GM18868 (cell line): ENCODE data around the gene CDC42BPG.
A peak's percentile ranks its signal among the peaks of the same experiment; 100 is the strongest.

Source experiments
- ATAC-seq: cut with Tn5 transposase; IDR thresholded peaks from one replicate; pipeline ENCODE4 v1.9.1; 2021; ENCODE audit warnings: mild to moderate bottlenecking, moderate library complexity; ENCODE audit not compliant: unreplicated experiment

Gene CDC42BPG

DNA sequence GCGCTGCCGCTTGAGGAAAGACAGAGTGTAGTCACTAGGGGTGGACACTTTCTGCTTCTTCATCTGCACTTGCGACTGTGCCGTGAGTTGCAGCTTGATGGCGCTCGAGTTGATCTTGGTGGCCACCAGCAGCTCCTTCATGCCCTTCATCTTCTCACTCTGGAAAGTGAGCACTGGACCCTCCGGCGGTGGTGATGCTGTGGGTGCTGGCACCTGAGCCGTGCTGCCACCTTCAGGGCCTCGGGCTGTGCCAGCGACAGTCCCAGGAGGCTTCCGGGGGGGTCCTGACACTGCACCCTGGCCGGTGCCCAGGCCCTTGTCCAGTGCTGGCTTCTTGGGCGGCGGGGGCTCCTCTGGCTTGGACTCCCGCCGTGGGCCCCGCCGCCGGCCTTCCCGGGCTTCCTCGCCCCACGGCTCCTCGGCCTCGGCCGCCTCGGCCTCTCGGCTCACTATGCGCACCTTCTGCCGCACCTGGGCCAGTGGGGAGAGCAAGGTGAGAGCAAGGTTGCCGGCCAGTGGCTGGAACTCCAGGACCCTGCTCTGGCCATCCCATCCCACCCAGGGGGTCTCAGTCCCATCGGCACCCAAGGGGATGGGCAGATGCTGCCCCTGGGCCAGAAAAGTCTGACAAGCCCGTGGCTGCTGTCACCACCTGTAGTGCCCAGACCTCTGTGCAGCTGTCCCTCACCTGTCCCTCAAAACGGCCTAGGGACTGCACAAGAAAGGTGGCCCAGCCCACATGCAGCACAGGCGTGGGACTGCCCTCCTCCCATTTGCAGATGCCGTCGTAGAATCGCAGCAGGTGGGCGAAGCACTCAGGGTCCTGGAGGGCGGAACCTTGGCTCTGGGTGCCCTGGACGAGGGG is 39.9 kb downstream of the CDC42BPG start:
- no peak for ATAC-seq

DNA sequence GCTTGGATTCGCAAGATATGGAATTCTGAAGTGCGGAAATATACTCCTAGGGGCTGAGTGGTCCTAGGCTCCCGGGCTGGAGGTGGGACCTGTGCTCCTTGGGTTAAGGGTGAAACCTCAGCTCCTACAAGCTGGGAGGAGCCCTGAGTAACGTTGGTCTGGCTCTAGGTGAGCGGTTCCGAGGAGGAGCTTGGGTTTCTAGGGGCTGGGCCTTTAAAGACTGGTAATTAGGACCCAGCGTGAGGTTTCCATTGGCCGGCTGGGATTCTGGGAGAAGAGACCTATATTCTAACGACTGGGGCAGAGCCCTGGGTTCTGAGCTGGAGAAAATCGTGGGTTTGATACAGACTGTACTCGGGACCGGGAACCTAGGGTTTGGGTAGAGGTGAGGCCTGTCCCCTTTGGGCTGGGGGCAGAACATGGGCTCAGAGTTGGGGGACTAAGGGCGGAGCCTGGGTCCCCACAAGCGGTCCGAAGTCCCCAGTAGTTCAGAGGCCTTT is 40.6 kb downstream of the CDC42BPG start:
- ATAC-seq: no peak

DNA sequence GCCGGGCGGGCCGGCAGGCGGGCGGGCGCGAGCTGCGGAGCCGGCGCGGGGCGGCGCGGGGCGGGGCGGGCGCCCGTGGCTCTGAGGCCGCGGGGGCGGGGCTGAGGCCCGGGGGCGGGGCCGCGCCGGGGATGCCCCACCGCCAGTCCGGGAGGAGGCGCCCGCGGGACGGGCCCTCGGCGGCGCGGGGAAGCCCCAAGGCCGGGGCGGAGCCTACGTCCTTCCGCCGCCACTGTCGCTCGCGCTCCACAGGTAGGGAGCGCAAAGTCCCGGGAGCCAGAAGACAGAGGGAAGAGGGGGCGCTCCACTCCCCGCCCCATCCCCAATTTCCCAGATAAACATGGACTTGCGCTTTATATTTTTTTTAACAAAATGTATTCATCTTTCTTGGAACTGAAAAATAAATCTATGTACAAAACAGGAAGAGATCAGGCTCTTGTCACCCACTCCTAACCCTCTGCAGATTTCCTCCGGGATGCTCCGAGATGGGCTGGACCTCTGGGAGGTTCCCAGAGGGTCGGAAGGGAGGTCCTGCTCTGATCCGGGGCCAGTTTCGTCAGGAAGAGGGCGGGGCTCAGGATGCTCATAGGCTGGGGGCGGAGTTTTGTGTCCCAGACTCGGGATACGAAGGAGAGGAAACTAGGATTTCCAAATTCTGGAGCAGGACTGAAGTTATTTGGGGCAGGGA is 41.2 kb downstream of the CDC42BPG start, which contains the start of gene MAP4K2:
TSS of gene MAP4K2 (minus strand) at position 57 of the 688 bp plus-strand sequence. CDS start 65 bp downstream, outside the sequence.
- peak; percentile 63 for ATAC-seq

DNA sequence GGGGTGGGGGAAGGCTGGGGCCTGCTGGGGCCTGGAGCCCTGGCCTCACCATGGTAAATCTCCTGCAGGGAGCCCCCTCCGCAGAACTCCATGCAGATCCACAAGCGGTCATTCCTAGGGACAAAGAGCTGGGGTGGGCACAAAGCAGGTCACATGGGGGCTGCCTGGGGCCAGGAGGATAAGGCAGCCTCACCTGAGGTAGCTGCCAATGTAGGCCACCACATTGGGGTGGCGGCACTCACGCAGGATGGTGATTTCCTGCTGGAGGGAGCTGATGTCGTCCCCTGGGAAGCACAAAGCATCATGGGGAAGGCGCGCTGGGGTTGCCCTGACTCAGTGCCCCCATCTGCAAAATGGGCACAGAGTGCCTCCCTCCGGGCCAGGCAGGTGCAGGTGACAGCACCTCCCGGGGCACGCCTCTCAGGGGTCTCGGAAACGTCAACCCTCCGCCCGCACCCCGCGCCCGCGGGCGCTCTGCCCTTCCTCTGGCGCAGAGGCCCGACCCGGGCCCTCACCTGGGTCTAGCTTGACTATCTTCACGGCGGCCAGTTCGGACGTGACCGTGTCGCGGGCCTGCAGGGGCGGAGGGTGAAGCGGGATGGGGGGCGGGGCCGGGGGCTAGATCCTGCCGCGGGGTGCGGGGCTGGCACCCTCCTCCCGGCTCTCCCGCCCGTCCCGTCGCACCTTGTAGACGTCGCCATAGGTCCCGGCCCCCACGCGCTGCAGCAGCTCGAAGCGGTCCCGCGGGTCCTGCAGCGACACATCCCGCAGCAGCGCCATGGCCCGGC is 41.9 kb downstream of the CDC42BPG start:
- peak; percentile 20 for ATAC-seq

DNA sequence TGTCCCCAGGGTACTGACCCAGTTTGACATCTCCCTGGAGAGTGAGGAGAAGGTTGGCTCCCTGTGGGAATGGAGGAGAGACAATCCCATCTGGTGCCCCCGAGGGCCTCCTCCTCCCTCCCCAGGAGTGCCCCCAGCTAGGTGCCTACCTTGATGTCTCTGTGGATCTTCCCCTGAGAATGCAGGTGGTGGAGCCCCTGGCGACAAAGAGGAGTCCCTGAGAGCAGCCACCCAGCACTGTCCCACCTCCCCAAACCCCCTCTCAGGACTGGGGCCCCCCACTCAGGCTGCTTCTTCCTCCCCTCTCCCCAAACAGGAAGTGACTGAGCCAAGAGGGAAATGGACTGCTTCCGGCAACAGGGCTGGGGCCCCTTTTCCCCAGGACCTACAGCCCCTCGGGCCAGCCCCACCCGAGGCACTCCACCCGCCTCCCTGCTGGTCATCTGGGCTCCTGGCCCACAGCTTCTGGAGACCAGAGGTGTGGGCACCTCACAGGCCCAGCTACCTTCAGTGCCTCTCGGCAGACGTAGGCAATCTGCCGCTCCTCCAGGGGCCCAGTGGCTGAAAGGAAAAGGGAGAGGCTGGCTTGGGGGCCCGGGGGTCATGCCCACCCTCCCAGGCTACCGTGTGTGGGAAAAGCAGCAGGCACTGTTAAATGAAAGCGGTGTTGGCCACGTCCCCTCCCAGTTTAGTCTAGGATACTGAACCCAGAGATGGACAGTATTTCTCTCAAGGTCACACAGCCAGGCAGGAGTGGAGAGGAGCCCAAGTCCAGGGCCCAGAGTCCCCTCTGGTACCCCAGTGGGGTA is 42.7 kb downstream of the CDC42BPG start:
- no peak for ATAC-seq

DNA sequence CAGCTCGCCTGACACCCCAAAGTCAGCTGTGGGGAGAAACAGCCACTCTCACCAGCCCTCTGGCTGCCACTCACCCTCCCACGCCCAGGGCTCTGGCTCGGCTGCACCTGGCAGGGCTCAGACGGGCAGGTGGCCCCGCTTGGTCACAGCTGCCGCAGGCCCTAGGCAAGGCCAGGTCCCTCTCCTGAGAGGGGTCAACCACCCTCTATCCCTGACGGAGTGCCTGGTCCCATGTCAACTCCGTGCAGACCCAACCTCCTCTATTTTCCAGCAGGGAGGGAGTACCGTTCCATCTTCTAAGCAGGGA is 43.3 kb downstream of the CDC42BPG start:
- ATAC-seq: no peak

DNA sequence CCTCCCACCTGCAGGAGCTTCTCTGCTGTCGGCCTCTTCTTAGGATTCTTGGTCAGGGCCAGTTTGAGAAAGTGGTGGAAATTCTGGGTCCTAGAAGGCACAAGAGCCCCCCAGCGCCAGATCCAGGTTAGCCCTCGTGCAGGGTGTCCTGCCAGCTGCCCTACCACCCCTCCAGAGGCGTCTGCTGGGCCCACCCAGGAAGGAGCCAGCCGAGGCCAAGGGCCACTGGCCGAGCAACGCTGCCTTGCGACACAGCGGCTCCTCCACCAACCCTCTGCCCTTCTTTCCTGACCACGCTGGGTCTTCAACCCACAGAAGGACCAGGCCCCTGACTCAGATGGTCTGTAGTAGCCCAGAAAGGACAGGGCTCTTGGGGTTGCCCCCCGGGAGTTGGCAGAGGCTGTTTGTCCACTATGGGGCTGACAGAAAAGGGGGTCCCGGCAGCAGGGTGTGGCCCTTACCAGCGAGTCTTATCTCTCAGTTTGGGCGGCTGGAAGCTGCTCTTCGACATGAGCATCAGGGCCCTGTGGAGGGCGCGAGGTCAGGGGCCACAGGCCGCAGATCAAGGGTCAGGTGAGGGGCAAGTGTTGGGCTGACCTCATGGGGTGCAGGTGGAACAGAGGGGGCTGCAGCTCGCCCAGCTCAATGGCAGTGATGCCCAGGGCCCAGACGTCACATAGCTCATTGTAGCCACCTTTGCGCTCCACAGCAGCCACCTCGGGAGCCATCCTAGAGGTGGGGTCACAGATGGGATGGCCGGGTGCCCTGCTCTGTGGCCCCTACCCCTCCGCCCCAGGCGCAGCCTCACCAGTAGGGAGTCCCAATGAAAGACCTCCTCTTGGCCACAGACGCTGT is 43.9 kb downstream of the CDC42BPG start:
- no peak for ATAC-seq

DNA sequence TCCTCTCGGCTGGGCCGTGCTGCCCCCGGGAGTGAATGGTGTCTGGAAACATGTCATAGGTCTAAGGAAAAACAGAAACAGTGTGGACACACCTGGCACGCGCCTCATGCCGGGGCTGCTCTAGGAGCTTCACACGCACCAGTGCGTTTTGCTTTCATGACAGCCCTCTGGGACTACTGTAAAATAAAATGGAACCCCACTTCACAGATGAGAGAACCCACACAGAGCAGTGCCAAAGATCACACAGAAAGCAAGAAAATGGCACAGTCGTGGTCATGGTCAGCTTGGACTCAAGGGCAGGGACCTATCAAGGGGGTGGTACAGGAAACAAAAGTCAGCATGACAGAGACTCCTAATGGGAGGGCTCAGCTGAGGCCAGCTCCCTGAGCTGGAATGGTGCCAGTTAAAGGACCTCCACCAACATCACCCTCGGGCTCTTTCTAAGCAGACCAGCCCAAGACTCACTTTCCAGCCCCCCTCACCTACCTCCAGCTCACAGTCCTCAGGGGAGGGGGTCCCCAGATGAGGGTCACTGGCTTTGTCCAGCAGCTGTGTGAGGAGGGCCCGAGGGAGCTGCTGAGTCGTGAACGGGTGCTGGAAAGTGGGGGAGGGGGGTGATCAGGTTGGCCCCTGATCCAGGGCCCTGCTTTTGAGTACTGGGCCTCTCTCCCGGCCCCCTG is 44.7 kb downstream of the CDC42BPG start:
- no peak for ATAC-seq

DNA sequence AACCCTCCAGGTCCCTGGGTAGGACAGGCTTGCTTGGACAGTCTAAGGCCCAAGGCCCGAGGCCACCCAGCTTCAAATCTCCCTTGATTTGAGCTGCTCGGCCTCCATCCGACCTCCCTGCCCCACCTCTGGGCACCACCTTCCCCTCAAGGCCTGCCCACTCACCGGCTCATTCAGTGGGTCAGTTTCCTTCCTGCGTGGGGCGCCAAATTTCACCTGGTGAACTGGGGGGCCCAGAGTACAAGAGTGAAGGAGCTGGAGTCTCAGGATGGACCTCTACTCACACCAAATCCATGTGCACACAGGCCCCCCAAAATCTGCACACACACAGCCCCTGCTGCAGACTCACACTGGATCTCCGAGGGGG is 45.2 kb downstream of the CDC42BPG start:
- ATAC-seq: no peak

DNA sequence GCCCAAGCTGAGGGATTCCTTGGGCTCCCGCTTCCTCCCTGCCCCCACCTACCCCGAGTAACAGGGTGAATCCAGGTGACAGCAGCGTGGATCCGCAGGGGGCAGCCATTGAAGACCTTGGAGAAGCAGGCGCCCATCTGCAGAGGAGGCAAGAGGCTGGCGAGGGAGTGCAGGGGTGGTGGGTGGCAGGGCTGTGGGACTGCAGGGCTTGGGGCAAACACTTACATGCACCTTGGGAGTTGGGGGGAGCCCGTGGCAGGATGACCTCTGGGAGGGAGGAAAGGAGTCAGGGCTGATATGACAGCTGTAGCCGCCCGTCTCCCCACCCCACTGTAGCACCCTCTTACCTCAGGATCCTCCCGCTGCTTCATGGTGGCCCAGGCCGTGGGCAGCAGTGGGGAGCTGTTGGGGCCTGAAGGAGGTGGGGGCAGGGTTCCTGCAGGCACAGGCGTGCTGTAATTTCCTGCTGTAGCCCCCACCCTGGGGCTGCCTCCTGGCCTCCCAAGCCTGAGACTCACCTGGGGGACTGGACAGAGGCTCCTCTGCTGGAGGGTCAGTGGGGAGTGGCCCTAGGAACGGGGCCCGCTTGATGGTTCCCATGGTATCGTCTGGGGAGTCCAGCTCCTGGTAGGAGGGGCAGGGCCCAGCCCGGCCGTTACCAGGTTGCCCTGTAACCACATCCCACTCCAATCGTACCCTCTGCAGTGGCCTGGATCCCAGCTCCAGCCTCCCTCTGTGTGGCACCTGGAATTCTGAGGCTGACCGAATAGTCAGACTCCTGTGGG is 47.5 kb downstream of the CDC42BPG start:
- no peak for ATAC-seq

DNA sequence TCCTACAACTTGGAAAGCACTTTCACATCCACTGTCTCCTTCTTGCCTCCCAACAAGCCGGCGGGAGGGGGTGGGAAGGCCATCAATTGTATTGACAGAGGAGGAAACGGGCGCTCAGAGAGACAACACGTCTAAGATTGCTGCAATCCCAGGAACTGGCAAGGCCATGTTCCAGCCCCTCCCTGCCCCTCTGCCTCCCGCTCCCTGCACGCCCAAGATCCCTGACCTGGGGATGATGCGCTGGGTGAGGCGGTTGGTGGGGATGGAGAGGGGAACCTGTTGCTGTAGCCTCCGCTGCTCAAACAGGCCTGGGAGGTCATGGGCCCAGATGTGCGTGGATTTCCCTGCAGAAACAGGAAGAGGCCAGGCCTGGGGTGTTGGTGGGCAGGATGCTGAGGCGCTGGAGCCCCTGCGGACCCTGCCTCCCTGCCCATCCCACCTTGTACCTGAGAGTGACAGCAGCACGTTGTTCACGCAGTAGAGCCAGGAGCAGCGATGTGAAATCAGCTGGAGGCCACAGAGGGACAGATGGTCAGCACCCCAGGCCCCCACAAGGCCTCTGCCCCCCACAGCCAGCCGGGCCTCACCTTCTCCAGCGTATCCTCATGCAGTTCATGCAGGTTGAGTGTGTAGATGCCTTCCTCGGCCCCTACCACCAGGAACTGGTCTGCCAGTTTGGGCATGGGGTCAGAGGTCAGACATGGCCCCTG is 48.3 kb downstream of the CDC42BPG start:
- no peak for ATAC-seq

DNA sequence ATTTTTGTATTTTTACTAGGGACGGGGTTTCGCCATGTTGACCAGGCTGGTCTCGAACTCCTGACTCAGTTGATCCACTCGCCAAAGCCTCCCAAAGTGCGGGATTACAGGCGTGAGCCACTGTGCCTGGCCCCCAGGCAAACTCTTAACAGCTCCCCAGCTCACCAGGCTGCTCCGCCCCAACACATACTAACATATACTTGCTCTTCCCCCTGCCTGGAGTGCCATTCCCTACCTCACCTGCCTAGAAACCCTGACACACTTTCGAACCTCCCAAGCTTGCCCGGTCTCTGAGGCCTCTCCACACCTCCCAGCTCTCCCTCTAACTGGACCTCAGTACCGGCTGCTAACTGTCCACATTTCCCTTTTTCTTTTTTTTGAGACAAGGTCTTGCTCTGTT is 49.9 kb downstream of the CDC42BPG start:
- no peak for ATAC-seq

DNA sequence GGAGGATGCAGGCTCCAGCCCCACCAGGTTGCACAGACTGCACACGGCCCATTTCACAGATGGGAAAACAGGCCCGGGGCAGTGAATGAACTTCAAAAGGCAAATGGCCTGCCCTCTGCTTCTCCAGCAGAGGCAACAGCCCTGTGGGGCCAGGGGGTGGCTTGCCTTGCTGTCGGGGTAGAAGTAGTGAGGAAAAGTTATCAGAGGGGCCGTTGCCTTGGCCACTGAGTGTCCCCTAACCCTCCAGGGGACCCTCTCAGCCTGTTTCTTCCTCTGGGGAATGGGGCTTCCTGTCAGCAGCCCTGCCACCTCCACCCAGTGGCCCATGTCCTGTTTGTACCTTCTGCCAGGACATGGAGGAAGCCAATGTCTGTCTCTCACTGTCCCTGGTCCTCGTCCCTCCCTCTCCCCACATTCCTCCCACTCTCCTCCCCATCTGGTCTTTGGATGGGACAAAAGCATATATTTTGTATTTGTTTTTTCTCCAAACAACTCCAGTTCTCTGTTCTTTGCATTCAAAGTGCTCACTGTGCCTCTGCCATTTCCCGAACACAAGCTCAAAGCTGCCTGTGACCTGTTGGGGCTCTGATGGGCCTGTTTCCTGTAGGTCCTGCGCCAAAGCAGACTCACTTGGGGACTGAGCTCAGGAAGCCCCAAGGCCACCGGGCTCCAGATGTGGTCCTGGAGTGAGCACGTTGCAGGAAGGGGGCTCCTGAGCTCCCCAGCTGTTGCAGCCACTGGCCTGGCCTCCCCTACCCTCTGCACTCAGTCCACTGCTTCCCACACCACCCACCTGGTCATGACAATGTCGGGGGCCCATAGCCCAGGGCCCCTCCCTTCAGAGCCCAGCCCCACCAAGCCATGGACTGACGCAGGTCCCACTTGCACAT is 50.9 kb downstream of the CDC42BPG start:
- no peak for ATAC-seq

DNA sequence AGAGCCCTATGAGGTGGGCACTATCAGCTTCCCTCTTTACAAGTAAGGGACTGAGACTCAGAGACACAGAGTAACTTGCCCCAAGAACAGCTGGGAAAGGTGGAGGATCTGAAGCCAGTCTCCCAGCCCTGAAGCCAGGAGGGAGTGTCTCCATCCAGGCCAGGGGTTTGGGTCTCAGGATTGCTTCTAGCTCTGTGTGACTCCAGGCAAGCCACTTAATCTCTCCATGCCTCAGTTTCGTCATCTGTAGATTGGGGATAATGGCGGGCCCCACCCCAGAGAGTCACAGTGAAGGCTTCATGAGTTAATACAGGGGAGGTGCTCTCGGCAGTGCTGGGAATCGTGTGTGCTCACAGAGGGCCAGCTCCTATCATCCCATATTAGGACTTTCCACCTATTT is 52.0 kb downstream of the CDC42BPG start:
- no peak for ATAC-seq

DNA sequence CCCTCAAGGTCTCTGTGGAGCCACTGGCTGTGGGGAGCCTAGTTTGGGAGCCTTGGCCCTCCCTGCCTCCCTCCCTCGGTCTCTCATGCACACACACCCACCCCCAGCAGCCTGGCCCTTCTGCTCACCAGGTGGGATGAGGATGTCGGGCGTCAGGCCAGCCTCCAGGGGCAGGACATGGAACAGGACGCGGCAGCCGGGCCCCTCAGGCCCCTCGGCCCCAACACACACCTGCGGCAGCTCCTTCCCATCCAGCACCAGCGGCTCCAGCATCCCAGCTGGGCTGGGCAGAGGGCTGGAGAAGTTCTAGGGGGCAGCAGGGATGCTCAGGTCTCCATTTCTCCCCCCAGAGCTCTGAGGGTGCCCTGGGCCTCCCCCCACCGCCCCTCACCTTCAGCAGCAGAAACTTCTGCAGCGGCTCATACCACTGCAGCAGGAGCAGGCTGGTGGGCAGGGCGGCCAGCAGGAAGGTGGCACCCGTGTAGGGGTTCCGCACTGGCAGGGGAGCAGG is 52.6 kb downstream of the CDC42BPG start:
- no peak for ATAC-seq
